GM23338 (cell line): ENCODE data around the gene BICC1. TPM values are rescaled to one million over a fixed set of nuclear protein-coding genes. Genes with fewer than 3 reads are reported as not detected.

Experiments used
- ATAC-seq: fragments of 200-7000 bp; cut with Tn5 transposase; 3 replicates; pipeline ENCODE4 v1.9.1; 2020
- DNase-seq: peaks from one replicate; pipeline ENCODE4 v3.0.0-alpha.2; 2015; ENCODE audit warnings: low spot score
- H2AFZ ChIP-seq: fragments of 200-600 bp; sonication (generic); 2 replicates; pipeline ENCODE4 v1.8.0; 2016; ENCODE audit warnings: antibody characterized with exemption, mild to moderate bottlenecking, moderate library complexity
- H3F3A ChIP-seq: fragments of 200-600 bp; sonication (generic); replicated peaks from 2 replicates; pipeline ENCODE4 v1.8.0; 2017; ENCODE audit warnings: antibody characterized with exemption, mixed run types, low read depth
- H3K27ac ChIP-seq: fragments of 200-600 bp; sonication (generic); 2 replicates; pipeline ENCODE4 v1.6.1; 2016; ENCODE audit warnings: low read depth
- H3K27me3 ChIP-seq: fragments of 200-600 bp; sonication (generic); 2 replicates; pipeline ENCODE4 v1.8.0; 2016; ENCODE audit warnings: mild to moderate bottlenecking, mixed run types, moderate library complexity; ENCODE audit not compliant: insufficient read depth
- H3K36me3 ChIP-seq: fragments of 200-600 bp; sonication (generic); 2 replicates; pipeline ENCODE4 v1.8.0; 2016; ENCODE audit warnings: mild to moderate bottlenecking; ENCODE audit not compliant: insufficient read depth
- H3K4me1 ChIP-seq: fragments of 200-600 bp; sonication (generic); 2 replicates; pipeline ENCODE4 v1.8.0; 2016; ENCODE audit warnings: mild to moderate bottlenecking, moderate library complexity; ENCODE audit not compliant: insufficient read depth
- H3K4me2 ChIP-seq: fragments of 200-600 bp; sonication (generic); 2 replicates; pipeline ENCODE4 v1.7.1; 2017; ENCODE audit warnings: mixed run types
- H3K4me3 ChIP-seq: fragments of 200-600 bp; sonication (generic); 2 replicates; pipeline ENCODE4 v1.6.1; 2016; ENCODE audit warnings: mixed run types
- H3K79me2 ChIP-seq: fragments of 200-600 bp; sonication (generic); replicated peaks from 2 replicates; pipeline ENCODE4 v1.8.0; 2017; ENCODE audit warnings: mild to moderate bottlenecking; ENCODE audit not compliant: insufficient read depth
- H3K9me2 ChIP-seq: fragments of 200-600 bp; sonication (generic); 2 replicates; pipeline ENCODE4 v1.8.0; 2017; ENCODE audit not compliant: insufficient read depth
- H4K20me1 ChIP-seq: fragments of 200-600 bp; sonication (generic); replicated peaks from 2 replicates; pipeline ENCODE4 v1.8.0; 2017; ENCODE audit warnings: mild to moderate bottlenecking; ENCODE audit not compliant: insufficient read depth
- H3K27ac Mint-ChIP-seq: 2 replicates; pipeline ENCODE4 v1.8.0; 2020; ENCODE audit warnings: inconsistent platforms, mild to moderate bottlenecking, moderate library complexity, mixed read lengths
- H3K27me3 Mint-ChIP-seq: 3 replicates; pipeline ENCODE4 v1.8.0; 2022; ENCODE audit warnings: low read depth, mild to moderate bottlenecking, moderate library complexity, mixed read lengths, inconsistent platforms; ENCODE audit not compliant: insufficient read depth, poor library complexity
- H3K36me3 Mint-ChIP-seq: 3 replicates; pipeline ENCODE4 v1.8.0; 2021; ENCODE audit warnings: low read depth, mild to moderate bottlenecking, inconsistent platforms, moderate library complexity, mixed read lengths
- H3K4me1 Mint-ChIP-seq: 3 replicates; pipeline ENCODE4 v1.8.0; 2020; ENCODE audit warnings: mild to moderate bottlenecking, inconsistent platforms, mixed read lengths
- H3K4me3 Mint-ChIP-seq: 3 replicates; pipeline ENCODE4 v1.8.0; 2021; ENCODE audit warnings: moderate library complexity, mild to moderate bottlenecking, inconsistent platforms, mixed read lengths
- H3K9me3 Mint-ChIP-seq: 3 replicates; pipeline ENCODE4 v1.8.0; 2020; ENCODE audit warnings: moderate library complexity, mild to moderate bottlenecking, inconsistent platforms, mixed read lengths
- CREB1 ChIP-seq: fragments of 250-450 bp; sonication (Bioruptor Pico); IDR thresholded peaks from 2 replicates; pipeline ENCODE4 v1.5.0; 2020; ENCODE audit warnings: low read depth, mild to moderate bottlenecking, moderate library complexity
- CTCF ChIP-seq, 2 experiments: fragments of 200-600 bp in 1 of 2; sonication (generic) in 1 of 2; conservative IDR thresholded peaks; 2 replicates each; pipeline versions ENCODE4 v1.5.1 to v1.6.1; 2016 to 2017; ENCODE audit warnings: antibody characterized with exemption in 2 of 2, low read depth in 2 of 2, mild to moderate bottlenecking in 2 of 2, moderate library complexity in 1 of 2
- ETS1 ChIP-seq: IDR thresholded peaks from 2 replicates; pipeline ENCODE4 v1.6.1; 2016; ENCODE audit warnings: antibody characterized with exemption
- EZH2 ChIP-seq: fragments of 200-600 bp; sonication (generic); IDR thresholded peaks from one replicate; pipeline ENCODE4 v1.8.0; 2017; ENCODE audit warnings: antibody characterized with exemption, mild to moderate bottlenecking, low read depth; ENCODE audit not compliant: unreplicated experiment
- EZH2phosphoT487 ChIP-seq: fragments of 200-600 bp; sonication (generic); IDR thresholded peaks from one replicate; pipeline ENCODE4 v1.8.1; 2018; ENCODE audit warnings: antibody characterized with exemption; ENCODE audit not compliant: unreplicated experiment
- JUNB ChIP-seq: IDR thresholded peaks from one replicate; pipeline ENCODE4 v1.6.1; 2016; ENCODE audit warnings: antibody characterized with exemption; ENCODE audit not compliant: unreplicated experiment
- NANOG ChIP-seq: IDR thresholded peaks from 2 replicates; pipeline ENCODE4 v1.6.1; 2016; ENCODE audit warnings: antibody characterized with exemption, borderline replicate concordance
- POLR2AphosphoS5 ChIP-seq: IDR thresholded peaks from 2 replicates; pipeline ENCODE4 v1.6.1; 2016; ENCODE audit warnings: antibody characterized with exemption, low read depth
- STAT1 ChIP-seq: IDR thresholded peaks from one replicate; pipeline ENCODE4 v1.6.1; 2016; ENCODE audit warnings: antibody characterized with exemption; ENCODE audit not compliant: unreplicated experiment
- ZNF114 ChIP-seq: fragments of 250-450 bp; sonication (Bioruptor Pico); IDR thresholded peaks from 2 replicates; pipeline ENCODE4 v1.5.0; 2020; ENCODE audit warnings: mild to moderate bottlenecking, moderate library complexity
- ZNF331 ChIP-seq: fragments of 250-450 bp; sonication (Bioruptor Pico); IDR thresholded peaks from 2 replicates; pipeline ENCODE4 v1.5.0; 2020; ENCODE audit warnings: low read depth, mild to moderate bottlenecking, moderate library complexity
- polyA plus RNA-seq: library from polyadenylated mRNA; unstranded; fragments of >200 nt; fragmentation: Nextera tagmentation; extraction: Ambion mirVana; gene quantifications from 2 replicates; pipeline ENCODE4 v1.2.1, GENCODE V29; 2016
- total RNA-seq: library from RNA; depleted of rRNA; stranded (reverse); fragments of >200 nt; shearing (Covaris generic); gene quantifications from 2 replicates; pipeline ENCODE4 v1.2.3, GENCODE V29; 2014
- TF ChIP-seq, protein P1 (sequence below): fragments of 250-450 bp; sonication (Bioruptor Pico); IDR thresholded peaks from 2 replicates; pipeline ENCODE4 v1.5.0; 2020; ENCODE audit warnings: mild to moderate bottlenecking, moderate library complexity
- TF ChIP-seq, protein P2 (sequence below): IDR thresholded peaks from one replicate; pipeline ENCODE4 v1.6.1; 2018; ENCODE audit warnings: antibody characterized with exemption; ENCODE audit not compliant: unreplicated experiment

Gene BICC1
- total and polyA plus RNA-seq, 2 experiments from 2014 or later = 1.3 to 2.2 TPM

GRCh38 chr10:58795560-58795959 is 282.9 kb downstream of the BICC1 start:
- ATAC-seq = no peak
- no peaks in the 10 kb centered on the region for H3K27me3 Mint-ChIP-seq
- no peaks in the 10 kb centered on the region for H3K27me3 ChIP-seq
- no peak for TF ChIP-seq ZNF114 (CRISPR knock-in tag)
- TF ChIP-seq, protein P1, sequence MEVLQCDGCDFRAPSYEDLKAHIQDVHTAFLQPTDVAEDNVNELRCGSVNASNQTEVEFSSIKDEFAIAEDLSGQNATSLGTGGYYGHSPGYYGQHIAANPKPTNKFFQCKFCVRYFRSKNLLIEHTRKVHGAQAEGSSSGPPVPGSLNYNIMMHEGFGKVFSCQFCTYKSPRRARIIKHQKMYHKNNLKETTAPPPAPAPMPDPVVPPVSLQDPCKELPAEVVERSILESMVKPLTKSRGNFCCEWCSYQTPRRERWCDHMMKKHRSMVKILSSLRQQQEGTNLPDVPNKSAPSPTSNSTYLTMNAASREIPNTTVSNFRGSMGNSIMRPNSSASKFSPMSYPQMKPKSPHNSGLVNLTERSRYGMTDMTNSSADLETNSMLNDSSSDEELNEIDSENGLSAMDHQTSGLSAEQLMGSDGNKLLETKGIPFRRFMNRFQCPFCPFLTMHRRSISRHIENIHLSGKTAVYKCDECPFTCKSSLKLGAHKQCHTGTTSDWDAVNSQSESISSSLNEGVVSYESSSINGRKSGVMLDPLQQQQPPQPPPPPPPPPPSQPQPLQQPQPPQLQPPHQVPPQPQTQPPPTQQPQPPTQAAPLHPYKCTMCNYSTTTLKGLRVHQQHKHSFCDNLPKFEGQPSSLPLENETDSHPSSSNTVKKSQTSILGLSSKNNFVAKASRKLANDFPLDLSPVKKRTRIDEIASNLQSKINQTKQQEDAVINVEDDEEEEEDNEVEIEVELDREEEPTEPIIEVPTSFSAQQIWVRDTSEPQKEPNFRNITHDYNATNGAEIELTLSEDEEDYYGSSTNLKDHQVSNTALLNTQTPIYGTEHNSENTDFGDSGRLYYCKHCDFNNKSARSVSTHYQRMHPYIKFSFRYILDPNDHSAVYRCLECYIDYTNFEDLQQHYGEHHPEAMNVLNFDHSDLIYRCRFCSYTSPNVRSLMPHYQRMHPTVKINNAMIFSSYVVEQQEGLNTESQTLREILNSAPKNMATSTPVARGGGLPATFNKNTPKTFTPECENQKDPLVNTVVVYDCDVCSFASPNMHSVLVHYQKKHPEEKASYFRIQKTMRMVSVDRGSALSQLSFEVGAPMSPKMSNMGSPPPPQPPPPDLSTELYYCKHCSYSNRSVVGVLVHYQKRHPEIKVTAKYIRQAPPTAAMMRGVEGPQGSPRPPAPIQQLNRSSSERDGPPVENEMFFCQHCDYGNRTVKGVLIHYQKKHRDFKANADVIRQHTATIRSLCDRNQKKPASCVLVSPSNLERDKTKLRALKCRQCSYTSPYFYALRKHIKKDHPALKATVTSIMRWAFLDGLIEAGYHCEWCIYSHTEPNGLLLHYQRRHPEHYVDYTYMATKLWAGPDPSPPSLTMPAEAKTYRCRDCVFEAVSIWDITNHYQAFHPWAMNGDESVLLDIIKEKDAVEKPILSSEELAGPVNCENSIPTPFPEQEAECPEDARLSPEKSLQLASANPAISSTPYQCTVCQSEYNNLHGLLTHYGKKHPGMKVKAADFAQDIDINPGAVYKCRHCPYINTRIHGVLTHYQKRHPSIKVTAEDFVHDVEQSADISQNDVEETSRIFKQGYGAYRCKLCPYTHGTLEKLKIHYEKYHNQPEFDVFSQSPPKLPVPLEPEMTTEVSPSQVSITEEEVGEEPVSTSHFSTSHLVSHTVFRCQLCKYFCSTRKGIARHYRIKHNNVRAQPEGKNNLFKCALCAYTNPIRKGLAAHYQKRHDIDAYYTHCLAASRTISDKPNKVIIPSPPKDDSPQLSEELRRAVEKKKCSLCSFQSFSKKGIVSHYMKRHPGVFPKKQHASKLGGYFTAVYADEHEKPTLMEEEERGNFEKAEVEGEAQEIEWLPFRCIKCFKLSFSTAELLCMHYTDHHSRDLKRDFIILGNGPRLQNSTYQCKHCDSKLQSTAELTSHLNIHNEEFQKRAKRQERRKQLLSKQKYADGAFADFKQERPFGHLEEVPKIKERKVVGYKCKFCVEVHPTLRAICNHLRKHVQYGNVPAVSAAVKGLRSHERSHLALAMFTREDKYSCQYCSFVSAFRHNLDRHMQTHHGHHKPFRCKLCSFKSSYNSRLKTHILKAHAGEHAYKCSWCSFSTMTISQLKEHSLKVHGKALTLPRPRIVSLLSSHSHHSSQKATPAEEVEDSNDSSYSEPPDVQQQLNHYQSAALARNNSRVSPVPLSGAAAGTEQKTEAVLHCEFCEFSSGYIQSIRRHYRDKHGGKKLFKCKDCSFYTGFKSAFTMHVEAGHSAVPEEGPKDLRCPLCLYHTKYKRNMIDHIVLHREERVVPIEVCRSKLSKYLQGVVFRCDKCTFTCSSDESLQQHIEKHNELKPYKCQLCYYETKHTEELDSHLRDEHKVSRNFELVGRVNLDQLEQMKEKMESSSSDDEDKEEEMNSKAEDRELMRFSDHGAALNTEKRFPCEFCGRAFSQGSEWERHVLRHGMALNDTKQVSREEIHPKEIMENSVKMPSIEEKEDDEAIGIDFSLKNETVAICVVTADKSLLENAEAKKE (CRISPR knock-in tag) = no peak
- TF ChIP-seq ETS1 = no peak
- no peak for TF ChIP-seq CTCF (conservative IDR thresholded peaks at IDR 0.05; ENCODE audit: low read depth in 2 of 2)
- TF ChIP-seq JUNB = no peak
- TF ChIP-seq, protein P2, sequence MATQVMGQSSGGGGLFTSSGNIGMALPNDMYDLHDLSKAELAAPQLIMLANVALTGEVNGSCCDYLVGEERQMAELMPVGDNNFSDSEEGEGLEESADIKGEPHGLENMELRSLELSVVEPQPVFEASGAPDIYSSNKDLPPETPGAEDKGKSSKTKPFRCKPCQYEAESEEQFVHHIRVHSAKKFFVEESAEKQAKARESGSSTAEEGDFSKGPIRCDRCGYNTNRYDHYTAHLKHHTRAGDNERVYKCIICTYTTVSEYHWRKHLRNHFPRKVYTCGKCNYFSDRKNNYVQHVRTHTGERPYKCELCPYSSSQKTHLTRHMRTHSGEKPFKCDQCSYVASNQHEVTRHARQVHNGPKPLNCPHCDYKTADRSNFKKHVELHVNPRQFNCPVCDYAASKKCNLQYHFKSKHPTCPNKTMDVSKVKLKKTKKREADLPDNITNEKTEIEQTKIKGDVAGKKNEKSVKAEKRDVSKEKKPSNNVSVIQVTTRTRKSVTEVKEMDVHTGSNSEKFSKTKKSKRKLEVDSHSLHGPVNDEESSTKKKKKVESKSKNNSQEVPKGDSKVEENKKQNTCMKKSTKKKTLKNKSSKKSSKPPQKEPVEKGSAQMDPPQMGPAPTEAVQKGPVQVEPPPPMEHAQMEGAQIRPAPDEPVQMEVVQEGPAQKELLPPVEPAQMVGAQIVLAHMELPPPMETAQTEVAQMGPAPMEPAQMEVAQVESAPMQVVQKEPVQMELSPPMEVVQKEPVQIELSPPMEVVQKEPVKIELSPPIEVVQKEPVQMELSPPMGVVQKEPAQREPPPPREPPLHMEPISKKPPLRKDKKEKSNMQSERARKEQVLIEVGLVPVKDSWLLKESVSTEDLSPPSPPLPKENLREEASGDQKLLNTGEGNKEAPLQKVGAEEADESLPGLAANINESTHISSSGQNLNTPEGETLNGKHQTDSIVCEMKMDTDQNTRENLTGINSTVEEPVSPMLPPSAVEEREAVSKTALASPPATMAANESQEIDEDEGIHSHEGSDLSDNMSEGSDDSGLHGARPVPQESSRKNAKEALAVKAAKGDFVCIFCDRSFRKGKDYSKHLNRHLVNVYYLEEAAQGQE = no peak
- no peak for TF ChIP-seq CREB1 (CRISPR knock-in tag)
- TF ChIP-seq ZNF331 (CRISPR knock-in tag) = no peak
- no peak for TF ChIP-seq POLR2AphosphoS5
- no peak for TF ChIP-seq EZH2phosphoT487
- TF ChIP-seq EZH2 = no peak
- no peak for TF ChIP-seq STAT1
- no peak for TF ChIP-seq NANOG
- H3K36me3 ChIP-seq = no peaks in the 10 kb centered on the region
- H3K4me2 ChIP-seq = no peak overlapping the region
- H3K36me3 Mint-ChIP-seq = peaks cover 3% of the 10 kb centered on the region; the same call in 1 of the 3 replicates
- no peaks in the 10 kb centered on the region for H3K9me3 Mint-ChIP-seq
- no peaks in the 10 kb centered on the region for H3K79me2 ChIP-seq
- no peak overlapping the region for H3K4me3 ChIP-seq
- H3K4me1 Mint-ChIP-seq = no peaks in the 10 kb centered on the region
- H3K27ac ChIP-seq = no peak overlapping the region
- H3F3A ChIP-seq = no peaks in the 10 kb centered on the region
- H3K4me1 ChIP-seq = no peaks in the 10 kb centered on the region
- DNase-seq = no peak
- no peaks in the 10 kb centered on the region for H3K9me2 ChIP-seq
- no peak overlapping the region for H3K27ac Mint-ChIP-seq
- no peak overlapping the region for H3K4me3 Mint-ChIP-seq
- H4K20me1 ChIP-seq = no peaks in the 10 kb centered on the region
- no peak overlapping the region for H2AFZ ChIP-seq
